Activated T-cell treated with anti-CD3 and anti-CD28 coated beads, Interleukin-2, amount 50 U/mL, for 1 hour (primary cell): ENCODE data around the gene MBD3L5.
"Not testable (repeated sequence)": the region's sequence is repeated elsewhere in the genome, so short reads cannot be mapped to it uniquely, and the experiment has no call there.

Source experiments
- DNase-seq: peaks from one replicate; pipeline ENCODE4 v3.0.0-alpha.2; 2020

MBD3L5 gene

DNA sequence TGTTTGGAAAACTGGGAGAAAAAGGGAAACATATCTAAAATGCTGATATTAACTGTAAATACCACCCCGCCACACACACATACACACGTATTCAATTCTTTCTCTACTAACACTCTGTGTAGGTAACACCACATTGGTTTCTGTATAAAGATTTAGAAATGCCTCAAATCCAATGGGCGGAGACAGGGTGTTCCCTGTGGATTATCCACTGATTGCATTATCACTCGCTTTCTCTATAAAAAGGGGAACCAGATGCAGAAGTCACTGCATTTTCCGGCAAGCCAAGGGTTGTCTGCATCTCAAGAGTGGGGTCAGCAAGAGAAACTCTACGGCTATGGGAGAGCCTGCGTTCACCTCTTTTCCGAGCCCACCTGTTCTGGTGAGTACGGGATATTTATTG, at the start of gene MBD3L5:
MBD3L5 (plus strand) TSS at position 301 of the 400 bp plus-strand sequence; CDS start at position 335, 34 bp downstream.
- not testable (repeated sequence) for DNase-seq

DNA sequence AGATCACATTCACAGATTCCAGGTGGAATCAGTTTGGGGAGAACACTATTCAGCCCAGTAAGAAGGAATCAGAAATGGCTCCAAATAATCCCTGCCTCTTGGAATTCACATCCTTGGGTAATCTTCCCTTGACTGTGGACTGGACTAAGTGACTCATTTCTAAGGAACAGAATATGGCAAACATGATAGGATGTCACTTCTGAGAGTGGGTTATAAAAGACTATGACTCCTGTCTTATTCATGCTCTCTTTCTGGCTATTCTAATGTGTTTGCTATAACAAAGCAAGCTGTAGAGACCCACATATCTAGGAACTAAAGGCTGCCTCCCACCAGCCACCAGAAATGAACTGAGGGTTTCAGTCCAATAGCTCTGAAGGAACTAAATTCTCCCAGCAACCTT, 46.9 kb upstream of the MBD3L5 start:
- no peak for DNase-seq

DNA sequence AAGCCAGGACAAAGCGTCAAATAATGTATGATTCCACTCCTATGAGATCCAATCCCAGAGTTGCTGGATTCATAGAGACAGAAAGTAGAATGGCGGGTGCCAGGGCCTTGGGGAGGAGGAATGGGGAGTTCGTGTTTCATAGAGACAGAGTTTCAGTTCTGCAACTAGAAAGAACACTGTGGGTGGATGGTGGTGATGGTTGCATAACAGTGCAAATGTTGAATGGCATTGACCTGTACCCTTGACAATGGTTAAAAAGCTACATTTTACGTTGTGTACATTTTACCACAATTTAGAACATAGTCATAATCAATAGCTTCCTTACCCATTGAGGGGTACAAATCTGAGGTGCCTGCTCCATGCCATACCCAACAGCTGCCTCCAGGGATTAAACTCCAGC, 42.5 kb upstream of the MBD3L5 start:
- no peak for DNase-seq

DNA sequence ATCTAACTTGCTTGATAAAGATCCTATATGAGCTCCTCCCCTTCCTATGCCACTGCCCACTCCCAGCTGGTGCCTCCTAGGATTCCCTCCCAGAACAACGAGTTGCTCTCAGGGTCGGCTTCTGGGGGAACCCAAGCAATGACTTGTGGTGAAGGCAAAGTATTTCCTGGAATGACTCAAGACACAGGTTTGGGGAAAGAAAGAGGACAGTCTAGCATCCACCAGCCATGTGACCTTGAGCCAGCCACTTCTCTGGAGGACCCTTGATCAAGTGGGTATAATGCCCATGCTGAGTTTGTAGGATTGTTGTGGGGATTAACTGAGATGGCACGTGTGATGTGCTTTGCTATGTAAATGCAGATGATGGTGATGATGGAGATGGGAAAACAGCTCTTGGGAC, 42.1 kb upstream of the MBD3L5 start:
- DNase-seq, result no peak

DNA sequence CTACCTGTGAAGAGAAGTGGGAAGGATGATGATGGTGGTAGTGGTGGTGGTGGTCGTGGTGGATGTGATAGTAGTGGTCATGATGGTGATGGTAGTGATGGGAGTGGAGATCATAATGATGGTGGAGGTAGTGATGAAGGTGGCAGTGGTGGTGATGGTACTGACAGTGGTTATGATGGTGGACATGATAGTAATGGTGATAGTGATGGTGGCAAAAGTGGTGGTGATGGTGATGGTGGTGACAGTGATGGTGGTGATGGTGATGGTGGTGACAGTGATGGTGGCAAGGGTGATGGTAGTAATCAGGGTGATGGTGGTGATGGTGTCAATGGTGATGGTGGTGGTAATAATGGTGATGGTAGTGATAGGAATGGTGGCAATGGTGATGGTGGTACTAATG, 35.3 kb upstream of the MBD3L5 start:
- no peak for DNase-seq

DNA sequence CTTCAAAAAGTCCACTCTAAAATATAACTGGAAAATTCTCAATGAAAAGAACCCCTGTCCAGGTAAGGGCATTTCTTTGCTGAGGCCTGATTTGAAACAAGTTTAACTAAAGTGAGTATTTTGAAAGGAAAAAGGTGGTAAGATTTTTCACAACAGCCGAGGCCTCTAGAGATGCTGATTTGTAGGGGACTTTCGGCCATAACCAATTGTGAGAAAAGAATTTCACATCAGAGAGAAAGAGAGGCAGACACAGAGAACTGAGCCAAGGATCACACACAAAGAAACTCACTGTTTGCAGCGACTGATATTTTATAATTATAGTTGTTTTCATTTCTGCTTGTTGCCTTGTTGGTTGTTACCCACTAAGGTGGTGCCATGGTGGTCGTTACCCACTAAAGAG, 33.6 kb upstream of the MBD3L5 start:
- DNase-seq, result no peak

DNA sequence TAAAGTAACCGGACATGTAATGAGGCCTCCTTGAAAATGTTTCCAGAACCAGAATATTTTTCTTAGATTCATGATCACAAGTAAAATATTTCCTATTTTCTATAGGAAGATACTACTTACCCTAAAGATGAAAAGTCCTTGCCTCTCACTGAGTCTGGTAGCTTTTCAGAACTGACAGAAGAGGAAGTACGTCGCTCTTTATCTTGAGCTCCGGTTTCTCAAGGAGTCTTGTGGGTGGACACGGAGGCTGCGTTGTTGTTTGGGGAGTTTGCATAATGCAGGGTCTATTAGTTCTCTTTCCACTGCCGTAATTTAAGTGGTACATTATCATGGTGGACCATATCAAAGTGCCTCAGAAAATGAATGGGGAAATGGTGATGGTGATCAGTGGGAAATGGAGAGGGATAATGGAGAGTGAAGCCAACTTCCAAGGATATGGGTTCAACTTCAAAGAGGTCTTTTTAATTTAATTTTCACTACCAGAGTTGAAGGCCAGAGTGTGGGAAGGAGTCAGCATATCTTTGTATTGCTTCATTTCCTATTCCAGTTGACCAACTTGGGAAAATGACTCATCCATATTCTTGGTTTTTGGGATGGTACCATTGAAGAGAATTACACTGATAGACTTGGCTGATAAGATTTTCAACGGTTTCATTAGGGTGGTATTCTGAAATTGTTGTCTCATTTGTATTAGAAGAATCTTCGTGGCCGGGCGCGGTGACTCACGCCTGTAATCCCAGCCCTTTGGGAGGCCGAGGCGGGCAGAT, 32.5 kb upstream of the MBD3L5 start:
- no peak for DNase-seq

DNA sequence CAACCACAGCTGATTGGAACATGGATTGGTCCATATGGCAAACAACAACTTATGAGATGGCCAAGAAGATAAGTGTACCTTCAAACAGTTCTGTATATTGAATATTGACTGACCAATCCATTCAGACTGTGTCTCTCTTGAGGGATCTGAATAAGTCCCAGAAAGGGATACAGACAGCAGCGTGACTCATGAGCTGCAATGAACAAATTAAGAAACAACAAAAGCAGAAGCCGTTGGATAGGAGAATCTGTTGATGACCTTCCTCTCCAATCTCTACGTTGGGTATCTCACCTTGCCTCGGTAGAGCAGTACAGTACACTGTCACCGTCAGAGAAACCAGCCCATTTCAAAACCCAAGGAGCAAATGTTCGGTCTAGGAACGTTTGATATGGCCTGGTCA, 30.4 kb upstream of the MBD3L5 start:
- DNase-seq, result no peak

DNA sequence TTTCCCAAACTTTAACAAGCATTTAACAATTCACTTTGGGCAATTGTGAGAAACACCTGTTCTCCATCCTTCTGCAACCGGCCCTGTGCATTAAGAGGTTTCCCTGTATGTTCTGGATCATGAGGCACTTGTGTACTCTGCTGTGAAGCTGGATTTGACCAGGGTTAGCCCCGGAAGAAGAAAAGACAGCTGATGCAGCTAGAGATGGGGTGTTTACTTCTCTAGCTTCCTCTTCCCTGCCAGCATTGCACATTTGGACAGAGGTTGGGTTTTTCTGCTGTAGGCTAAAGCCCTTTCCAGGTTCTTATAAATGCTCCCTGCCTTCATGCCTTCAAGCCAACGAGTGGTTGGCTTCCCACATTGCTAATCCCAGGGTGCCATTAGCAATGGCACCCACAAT, 30.0 kb upstream of the MBD3L5 start:
- DNase-seq, result no peak

DNA sequence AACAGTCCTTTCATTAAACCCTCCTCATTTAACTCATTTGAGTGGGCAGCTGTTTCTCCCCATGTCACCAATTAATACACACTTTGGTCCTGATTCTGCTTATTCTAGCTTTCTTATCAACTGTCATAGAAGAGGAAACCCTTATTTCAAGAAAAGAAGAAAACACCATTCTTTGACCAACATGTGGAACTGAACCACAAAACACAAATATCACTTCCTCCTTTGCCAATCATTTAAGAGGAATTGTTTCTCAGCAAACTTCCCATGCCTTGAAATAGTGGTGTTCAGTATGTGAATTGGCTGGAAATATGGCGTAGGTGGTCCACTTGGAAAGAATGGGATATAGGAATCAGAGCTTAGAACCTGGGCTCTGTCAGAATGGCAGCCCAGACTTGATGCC, 29.6 kb upstream of the MBD3L5 start:
- no peak for DNase-seq

DNA sequence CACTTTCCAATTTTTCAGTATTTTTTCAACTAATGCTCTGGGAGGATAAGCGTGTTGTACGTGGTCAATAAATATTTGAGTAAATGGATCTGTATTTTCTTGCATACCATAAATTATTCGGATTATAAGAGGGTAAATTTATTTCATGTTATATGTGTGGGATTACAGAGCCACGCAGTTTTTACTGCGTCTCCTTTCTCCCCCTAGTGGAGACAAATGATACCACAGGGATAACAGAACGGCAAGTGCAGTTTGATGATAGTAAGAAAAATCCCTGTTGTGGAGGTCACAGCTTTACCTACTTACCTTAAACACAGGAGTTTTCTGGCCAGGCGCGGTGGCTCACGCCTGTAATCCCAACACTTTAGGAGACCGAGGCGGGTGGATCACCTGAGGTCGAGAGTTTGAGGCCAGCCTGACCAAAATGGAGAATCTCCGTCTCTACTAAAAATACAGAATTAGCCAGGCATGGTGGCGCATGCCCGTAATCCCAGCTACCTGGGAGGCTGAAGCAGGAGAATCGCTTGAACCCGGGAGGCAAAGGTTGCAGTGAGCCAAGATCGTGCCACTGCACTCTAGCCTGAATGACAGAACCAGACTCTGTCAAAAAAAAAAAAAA, 26.0 kb upstream of the MBD3L5 start:
- DNase-seq, result no peak

DNA sequence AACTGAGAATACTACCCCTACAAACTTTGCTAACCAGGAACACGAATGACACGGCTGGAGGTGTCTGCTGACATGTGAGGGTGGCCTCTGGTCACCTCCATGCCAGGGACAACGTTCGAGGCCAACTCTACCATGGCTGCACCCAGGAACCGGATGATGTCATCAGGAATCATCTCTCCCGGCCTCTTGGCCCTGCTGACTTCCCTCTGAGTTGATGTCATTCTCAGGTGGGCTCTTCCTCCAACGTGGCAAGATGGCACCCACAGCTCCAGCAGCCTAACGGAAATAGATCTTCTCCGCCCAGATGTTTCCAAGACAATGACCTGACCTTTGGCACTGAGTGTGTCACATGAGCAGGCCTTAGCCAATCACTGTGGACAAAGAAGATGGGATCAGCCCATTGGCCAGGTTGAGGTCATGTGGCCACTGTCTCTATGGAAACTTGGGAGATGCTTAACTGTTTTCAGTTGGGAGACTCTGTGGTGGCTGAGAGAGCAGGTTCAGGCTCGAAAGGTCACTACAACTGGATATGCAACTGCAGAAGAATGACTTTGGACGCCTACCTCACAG, 24.2 kb upstream of the MBD3L5 start:
- no peak for DNase-seq

DNA sequence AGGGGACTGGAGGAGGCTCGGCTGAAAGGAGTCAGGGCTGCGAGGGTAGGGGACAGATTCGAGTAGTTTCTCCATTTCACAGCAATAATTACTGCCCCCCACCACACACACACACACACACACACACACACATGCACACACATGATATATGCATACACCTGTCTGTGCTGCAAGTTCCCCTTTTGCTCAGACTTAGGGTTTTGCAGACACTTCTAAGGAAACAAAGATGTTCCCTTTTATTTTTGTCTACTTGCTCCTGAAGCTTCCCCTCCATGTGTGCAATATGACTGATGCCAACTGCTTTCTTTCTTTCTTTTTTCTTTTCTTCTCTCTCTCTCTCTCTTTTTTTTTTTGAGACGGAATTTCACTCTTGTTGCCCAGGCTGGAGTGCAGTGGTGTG, 22.5 kb upstream of the MBD3L5 start:
- DNase-seq, result no peak

DNA sequence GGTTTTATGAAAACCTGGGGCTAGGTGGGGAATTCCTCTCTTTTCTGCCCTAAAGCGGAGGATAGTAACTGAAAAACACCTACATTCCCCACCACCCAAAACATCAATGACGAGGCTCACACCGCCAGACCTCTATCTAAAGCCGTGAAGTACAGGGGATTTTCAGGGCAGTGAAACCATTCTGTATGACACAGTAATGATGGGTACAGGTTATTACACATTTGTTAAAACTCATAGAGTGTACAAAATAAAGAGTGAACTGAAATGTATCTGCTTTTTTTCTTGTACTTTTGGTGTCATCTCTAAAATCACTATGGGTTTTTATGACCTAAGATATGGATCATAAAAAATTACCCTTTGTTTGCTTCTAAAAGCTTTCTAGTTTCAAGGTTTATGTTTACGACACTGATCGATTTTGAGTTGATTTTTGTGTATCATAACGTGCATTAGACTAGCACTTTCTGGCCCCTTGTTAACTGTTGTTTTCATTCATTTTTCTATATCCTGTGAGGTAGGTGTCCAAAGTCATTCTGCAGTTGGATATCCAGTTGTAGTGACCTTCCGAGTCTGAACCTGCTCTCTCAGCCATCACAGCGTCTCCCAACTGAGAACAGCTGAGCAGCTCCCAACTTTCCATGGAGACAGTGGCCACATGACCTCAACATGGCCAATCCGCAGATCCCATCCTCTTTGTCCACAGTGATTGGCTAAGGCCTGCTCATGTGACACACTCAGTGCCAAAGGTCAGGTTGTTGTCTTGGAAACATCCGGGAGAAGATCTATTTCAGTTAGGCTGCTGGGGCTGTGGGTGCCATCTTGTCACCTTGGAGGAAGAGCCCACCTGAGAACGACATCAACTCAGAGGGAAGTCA, 19.4 kb upstream of the MBD3L5 start:
- DNase-seq, result no peak

DNA sequence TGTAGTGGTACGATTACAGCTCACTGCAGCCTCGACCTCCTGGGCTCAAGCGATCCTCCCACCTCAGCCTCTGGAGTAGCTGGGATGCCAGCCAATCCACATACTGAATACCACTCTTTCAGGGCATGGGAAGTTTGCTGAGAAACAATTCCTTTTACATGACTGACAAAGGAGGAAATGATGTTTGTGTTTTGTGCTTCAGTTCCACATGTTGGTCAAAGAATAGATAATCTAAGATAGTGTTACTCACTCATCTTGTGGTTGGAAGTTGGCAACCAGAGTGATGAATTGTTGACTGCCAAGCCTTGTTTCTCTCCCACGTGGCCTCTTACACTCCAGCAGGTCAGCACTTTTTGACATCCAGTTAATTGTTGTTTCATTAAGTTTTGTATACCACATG, 16.7 kb upstream of the MBD3L5 start:
- DNase-seq, result no peak

DNA sequence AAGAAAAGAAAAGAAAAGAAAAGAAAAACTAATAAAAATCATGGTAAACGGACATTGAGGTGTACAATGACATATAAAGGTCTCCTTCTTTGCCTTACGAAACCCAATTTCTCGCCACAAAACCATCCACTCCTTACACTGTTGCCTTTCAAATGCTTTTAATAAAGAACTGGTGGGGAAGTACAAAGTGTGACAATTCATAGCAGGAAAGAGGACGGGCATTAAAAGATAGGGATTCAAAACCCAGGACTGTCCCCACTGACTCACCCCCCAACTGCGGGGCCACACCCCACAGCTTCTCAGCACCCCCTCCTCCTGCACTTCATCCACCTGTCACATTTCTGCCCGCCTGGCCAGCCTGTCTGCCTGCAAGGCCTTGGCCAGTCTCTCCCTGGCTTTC, 11.6 kb upstream of the MBD3L5 start:
- no peak for DNase-seq

DNA sequence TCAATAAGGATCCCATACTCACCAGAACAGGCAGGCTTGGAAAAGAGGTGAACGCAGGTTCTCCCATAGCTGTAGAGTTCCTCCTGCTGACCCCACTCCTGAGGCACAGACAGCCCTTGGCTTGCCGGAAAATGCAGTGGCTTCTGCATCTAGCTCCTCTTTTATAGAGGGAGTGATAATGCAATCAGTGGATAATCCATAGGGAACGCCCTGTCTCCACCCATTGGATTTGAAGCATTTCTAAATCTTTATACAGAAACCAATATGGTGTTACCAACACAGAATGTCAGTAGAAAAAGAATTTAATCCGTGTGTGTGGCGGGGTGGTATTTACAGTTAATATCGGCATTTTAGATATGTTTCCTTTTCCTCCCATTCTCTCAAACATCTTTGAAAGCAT, 9.0 kb upstream of the MBD3L5 start, which contains the start of gene MBD3L2B:
MBD3L2B (minus strand) TSS at position 101 of the 400 bp plus-strand sequence; CDS start at position 67, 34 bp downstream.
- not testable (repeated sequence) for DNase-seq

DNA sequence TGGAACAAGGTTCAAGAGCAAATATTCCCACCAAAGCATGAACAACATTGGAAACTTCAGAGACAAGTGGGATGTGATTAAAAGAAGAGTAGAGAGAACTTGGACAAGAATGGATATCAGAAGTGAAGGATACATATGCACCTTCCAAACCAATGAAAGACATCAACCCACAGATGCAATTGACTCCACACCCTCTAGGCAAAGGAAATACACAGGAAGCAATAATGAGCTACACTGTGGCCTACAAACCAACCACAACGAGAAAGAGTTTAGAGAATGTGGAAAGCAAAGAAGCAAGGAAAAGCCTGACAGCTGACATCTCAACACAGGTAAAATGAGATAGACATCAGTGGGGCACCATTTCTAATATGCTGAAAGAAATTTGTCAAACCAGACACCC, 1.6 kb upstream of the MBD3L5 start:
- not testable (repeated sequence) for DNase-seq

DNA sequence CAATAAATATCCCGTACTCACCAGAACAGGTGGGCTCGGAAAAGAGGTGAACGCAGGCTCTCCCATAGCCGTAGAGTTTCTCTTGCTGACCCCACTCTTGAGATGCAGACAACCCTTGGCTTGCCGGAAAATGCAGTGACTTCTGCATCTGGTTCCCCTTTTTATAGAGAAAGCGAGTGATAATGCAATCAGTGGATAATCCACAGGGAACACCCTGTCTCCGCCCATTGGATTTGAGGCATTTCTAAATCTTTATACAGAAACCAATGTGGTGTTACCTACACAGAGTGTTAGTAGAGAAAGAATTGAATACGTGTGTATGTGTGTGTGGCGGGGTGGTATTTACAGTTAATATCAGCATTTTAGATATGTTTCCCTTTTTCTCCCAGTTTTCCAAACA, 9.7 kb downstream of the MBD3L5 start, which contains the start of gene MBD3L4:
MBD3L4 (minus strand) TSS at position 101 of the 400 bp plus-strand sequence; CDS start at position 66, 35 bp downstream.
- not testable (repeated sequence) for DNase-seq

DNA sequence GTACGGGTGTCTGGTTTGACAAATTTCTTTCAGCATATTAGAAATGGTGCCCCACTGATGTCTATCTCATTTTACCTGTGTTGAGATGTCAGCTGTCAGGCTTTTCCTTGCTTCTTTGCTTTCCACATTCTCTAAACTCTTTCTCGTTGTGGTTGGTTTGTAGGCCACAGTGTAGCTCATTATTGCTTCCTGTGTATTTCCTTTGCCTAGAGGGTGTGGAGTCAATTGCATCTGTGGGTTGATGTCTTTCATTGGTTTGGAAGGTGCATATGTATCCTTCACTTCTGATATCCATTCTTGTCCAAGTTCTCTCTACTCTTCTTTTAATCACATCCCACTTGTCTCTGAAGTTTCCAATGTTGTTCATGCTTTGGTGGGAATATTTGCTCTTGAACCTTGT, 11.2 kb downstream of the MBD3L5 start:
- not testable (repeated sequence) for DNase-seq

DNA sequence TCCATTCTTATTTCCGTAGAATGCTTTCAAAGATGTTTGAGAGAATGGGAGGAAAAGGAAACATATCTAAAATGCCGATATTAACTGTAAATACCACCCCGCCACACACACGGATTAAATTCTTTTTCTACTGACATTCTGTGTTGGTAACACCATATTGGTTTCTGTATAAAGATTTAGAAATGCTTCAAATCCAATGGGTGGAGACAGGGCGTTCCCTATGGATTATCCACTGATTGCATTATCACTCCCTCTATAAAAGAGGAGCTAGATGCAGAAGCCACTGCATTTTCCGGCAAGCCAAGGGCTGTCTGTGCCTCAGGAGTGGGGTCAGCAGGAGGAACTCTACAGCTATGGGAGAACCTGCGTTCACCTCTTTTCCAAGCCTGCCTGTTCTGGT, 18.6 kb downstream of the MBD3L5 start, which contains the start of gene MBD3L2:
MBD3L2 (plus strand) TSS at position 301 of the 400 bp plus-strand sequence; CDS start at position 354, 53 bp downstream.
- not testable (repeated sequence) for DNase-seq

DNA sequence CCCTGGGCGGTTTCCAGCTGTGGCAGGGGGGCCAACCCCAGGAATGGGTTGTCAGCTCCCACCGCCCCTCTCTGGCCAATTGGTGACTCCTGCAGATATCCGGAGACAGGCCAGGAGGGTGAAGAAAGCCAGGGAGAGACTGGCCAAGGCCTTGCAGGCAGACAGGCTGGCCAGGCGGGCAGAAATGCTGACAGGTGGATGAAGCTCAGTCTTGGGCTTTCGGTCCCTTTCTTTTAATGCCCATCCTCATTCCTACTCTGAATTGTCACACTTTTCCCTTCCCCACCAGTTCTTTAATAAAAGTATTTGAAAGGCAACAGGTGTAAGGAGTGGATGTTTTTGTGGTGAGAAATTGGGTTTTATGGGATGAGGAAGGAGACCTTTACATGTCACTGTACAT, 21.0 kb downstream of the MBD3L5 start:
- not testable (repeated sequence) for DNase-seq

DNA sequence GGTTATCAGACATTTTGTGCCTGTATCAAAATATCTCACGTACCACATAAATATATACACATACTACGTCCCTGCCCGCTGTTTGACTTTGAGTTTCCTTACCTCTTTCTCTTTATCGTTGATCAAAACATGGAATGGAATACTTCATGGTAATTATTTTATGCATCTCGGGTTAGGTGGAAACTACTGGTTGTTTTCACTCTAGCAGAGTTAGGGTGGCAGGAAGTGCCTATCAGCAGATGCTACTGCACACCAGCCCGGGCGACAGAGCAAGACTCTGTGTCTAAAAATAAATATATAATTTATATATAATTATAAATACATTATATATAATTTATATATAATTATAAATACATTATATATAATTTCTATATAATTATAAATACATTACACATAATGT, 22.5 kb downstream of the MBD3L5 start:
- not testable (repeated sequence) for DNase-seq
